MM.1S (cell line): ENCODE results near the gene SPTBN1.

Experiments used
- DNase-seq: peaks from one replicate; pipeline ENCODE4 v3.0.0-alpha.2; 2015
- H2AFZ ChIP-seq: fragments of 300-600 bp; sonication (generic); 2 replicates; pipeline ENCODE4 v1.6.0; 2016; ENCODE audit warnings: antibody characterized with exemption, low read length
- H3F3A ChIP-seq: fragments of 300-600 bp; sonication (generic); 2 replicates; pipeline ENCODE4 v1.6.1; 2016; ENCODE audit warnings: mild to moderate bottlenecking, antibody characterized with exemption, low read length, moderate library complexity, mixed read lengths; ENCODE audit not compliant: insufficient read depth
- H3K27ac ChIP-seq: fragments of 300-600 bp; sonication (generic); 2 replicates; pipeline ENCODE4 v1.5.1; 2016; ENCODE audit warnings: mild to moderate bottlenecking, low read length
- H3K27me3 ChIP-seq: fragments of 300-600 bp; sonication (generic); replicated peaks from 2 replicates; pipeline ENCODE4 v1.6.0; 2016; ENCODE audit warnings: low read length; ENCODE audit not compliant: insufficient read depth
- H3K36me3 ChIP-seq: fragments of 300-600 bp; sonication (generic); replicated peaks from 2 replicates; pipeline ENCODE4 v1.6.1; 2016; ENCODE audit warnings: mild to moderate bottlenecking, low read length, mixed read lengths; ENCODE audit not compliant: insufficient read depth
- H3K4me1 ChIP-seq: fragments of 300-600 bp; sonication (generic); 2 replicates; pipeline ENCODE4 v1.6.1; 2016; ENCODE audit warnings: low read length, mixed read lengths
- H3K4me2 ChIP-seq: fragments of 300-600 bp; sonication (generic); 2 replicates; pipeline ENCODE4 v1.6.0; 2016; ENCODE audit warnings: low read depth, low read length
- H3K4me3 ChIP-seq: fragments of 300-600 bp; sonication (generic); 2 replicates; pipeline ENCODE4 v1.5.1; 2016; ENCODE audit warnings: low read length, mixed read lengths
- H3K79me2 ChIP-seq: fragments of 300-600 bp; sonication (generic); 2 replicates; pipeline ENCODE4 v1.6.1; 2016; ENCODE audit warnings: mixed run types, low read length, mixed read lengths
- H3K9ac ChIP-seq: fragments of 300-600 bp; sonication (generic); 2 replicates; pipeline ENCODE4 v1.6.1; 2016; ENCODE audit warnings: low read length, mixed read lengths
- H3K9me2 ChIP-seq: fragments of 300-600 bp; sonication (generic); replicated peaks from 2 replicates; pipeline ENCODE4 v1.6.1; 2016; ENCODE audit warnings: mild to moderate bottlenecking, low read length, mixed read lengths; ENCODE audit not compliant: insufficient read depth
- H3K9me3 ChIP-seq: fragments of 300-600 bp; sonication (generic); replicated peaks from 2 replicates; pipeline ENCODE4 v1.6.1; 2016; ENCODE audit warnings: mild to moderate bottlenecking, low read length, mixed read lengths; ENCODE audit not compliant: insufficient read depth
- H4K20me1 ChIP-seq: fragments of 300-600 bp; sonication (generic); 2 replicates; pipeline ENCODE4 v1.6.1; 2016; ENCODE audit warnings: mild to moderate bottlenecking, low read length, moderate library complexity, mixed read lengths; ENCODE audit not compliant: insufficient read depth
- EZH2 ChIP-seq: fragments of 300-600 bp; sonication (generic); optimal IDR thresholded peaks from 2 replicates; pipeline ENCODE3; 2017; ENCODE audit warnings: low read depth, mild to moderate bottlenecking, antibody characterized with exemption, low read length, mixed read lengths
- EZH2phosphoT487 ChIP-seq: fragments of 300-600 bp; sonication (generic); IDR thresholded peaks from 2 replicates; pipeline ENCODE4 v1.6.1; 2018; ENCODE audit warnings: antibody characterized with exemption, low read length
- TF ChIP-seq, protein P1 (sequence below): fragments of 300-600 bp; sonication (generic); IDR thresholded peaks from 2 replicates; pipeline ENCODE4 v1.5.1; 2016; ENCODE audit warnings: antibody characterized with exemption, low read length, mixed read lengths

Gene SPTBN1

DNA sequence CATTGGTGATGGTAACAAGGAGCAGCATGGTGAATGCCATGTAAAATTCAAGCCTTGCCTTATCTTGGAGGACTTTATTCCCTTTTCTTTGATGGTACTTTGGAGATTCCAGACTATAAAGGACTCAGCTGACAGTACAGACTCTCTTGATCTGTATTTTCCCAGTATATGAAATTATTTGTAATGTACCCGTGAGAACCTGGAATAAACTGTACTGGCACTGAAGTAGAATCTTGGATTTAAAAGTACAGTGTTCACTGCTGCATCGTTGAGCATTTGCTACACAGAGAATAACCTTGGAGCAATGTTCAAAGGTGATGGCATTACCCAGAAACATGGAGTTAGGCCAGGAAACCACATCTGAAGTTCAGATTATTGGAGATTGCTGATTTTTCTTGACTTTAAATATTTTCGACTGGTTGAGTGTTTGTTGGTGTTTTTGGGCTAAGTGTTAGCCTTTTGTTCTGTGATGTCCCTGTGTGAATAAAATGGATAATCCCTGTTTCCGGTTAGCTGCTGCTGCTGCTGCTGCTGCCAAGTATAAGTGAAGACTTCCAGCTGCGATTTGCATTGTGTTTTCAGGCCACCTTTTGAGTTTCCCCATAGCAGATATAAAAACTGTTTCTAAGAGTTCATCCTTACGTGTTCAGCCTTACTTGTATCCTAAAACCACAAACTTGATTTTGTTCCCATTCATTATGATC is 122.0 kb downstream of the SPTBN1 start:
- no peak overlapping the region for H2AFZ ChIP-seq
- no peaks in the 10 kb centered on the region for H3K9me2 ChIP-seq
- H3K9me3 ChIP-seq: no peaks in the 10 kb centered on the region
- H3K36me3 ChIP-seq: no peaks in the 10 kb centered on the region
- TF ChIP-seq EZH2phosphoT487: no peak
- no peak for TF ChIP-seq EZH2
- TF ChIP-seq, protein P1, sequence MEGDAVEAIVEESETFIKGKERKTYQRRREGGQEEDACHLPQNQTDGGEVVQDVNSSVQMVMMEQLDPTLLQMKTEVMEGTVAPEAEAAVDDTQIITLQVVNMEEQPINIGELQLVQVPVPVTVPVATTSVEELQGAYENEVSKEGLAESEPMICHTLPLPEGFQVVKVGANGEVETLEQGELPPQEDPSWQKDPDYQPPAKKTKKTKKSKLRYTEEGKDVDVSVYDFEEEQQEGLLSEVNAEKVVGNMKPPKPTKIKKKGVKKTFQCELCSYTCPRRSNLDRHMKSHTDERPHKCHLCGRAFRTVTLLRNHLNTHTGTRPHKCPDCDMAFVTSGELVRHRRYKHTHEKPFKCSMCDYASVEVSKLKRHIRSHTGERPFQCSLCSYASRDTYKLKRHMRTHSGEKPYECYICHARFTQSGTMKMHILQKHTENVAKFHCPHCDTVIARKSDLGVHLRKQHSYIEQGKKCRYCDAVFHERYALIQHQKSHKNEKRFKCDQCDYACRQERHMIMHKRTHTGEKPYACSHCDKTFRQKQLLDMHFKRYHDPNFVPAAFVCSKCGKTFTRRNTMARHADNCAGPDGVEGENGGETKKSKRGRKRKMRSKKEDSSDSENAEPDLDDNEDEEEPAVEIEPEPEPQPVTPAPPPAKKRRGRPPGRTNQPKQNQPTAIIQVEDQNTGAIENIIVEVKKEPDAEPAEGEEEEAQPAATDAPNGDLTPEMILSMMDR: no peak
- no peak for DNase-seq
- peaks cover 29% of the 10 kb centered on the region for H3F3A ChIP-seq
- H3K27ac ChIP-seq: no peak overlapping the region
- no peaks in the 10 kb centered on the region for H3K27me3 ChIP-seq
- H3K4me1 ChIP-seq: peaks cover 77% of the 10 kb centered on the region
- no peak overlapping the region for H3K4me3 ChIP-seq
- H3K9ac ChIP-seq: no peak overlapping the region
- H3K79me2 ChIP-seq: peaks cover 100% of the 10 kb centered on the region
- H3K4me2 ChIP-seq: peak overlapping the region; percentile 7; the same call in 1 of the 2 replicates
- H4K20me1 ChIP-seq: peaks cover 15% of the 10 kb centered on the region

- Histone ChIP-seq H3K4me1 (peaks cover 71% of the 10 kb centered on the region), H3F3A (peaks cover 29% of the 10 kb centered on the region), H2AFZ (no peak overlapping the region), H3K27ac (no peak overlapping the region; the same call in 1 of the 2 replicates), H3K4me2 (peak overlapping the region; percentile 57; the same call in 1 of the 2 replicates), H3K9me2 (no peaks in the 10 kb centered on the region), H3K9ac (no peak overlapping the region), H3K4me3 (no peak overlapping the region), H3K27me3 (no peaks in the 10 kb centered on the region), H4K20me1 (peaks cover 15% of the 10 kb centered on the region), H3K9me3 (no peaks in the 10 kb centered on the region), H3K36me3 (no peaks in the 10 kb centered on the region), H3K79me2 (peaks cover 100% of the 10 kb centered on the region)
- TF ChIP-seq, protein P1: no peak
- TF ChIP-seq EZH2 (no peak), EZH2phosphoT487 (no peak)
- no peak for DNase-seq
Observed at GRCh38 chr2:54578648-54579045, 122.5 kb downstream of the SPTBN1 start.

- no peaks in the 10 kb centered on the region for H3K9me2 ChIP-seq
- TF ChIP-seq, protein P1: no peak
- no peak for TF ChIP-seq EZH2
- no peak for TF ChIP-seq EZH2phosphoT487
- no peaks in the 10 kb centered on the region for H3K9me3 ChIP-seq
- peak overlapping the region; percentile 57 for H3K4me2 ChIP-seq
- no peaks in the 10 kb centered on the region for H3K36me3 ChIP-seq
- H3K9ac ChIP-seq: no peak overlapping the region; the same call in 1 of the 2 replicates
- DNase-seq: no peak
- H3K79me2 ChIP-seq: peaks cover 100% of the 10 kb centered on the region
- no peak overlapping the region for H2AFZ ChIP-seq
- peaks cover 29% of the 10 kb centered on the region for H3F3A ChIP-seq
- peak overlapping the region; percentile 9 for H3K4me3 ChIP-seq
- peaks cover 66% of the 10 kb centered on the region for H3K4me1 ChIP-seq
- H3K27me3 ChIP-seq: no peaks in the 10 kb centered on the region
- peaks cover 19% of the 10 kb centered on the region for H4K20me1 ChIP-seq
- H3K27ac ChIP-seq: peak overlapping the region; percentile 66
Observed at GRCh38 chr2:54579061-54579681, 123.0 kb downstream of the SPTBN1 start.
